Lung (tissue), 12 donors: ENCODE data around the gene ACSF3. TPM values are rescaled to one million over a fixed set of nuclear protein-coding genes. Genes with fewer than 3 reads are reported as not detected.
"Not testable (repeated sequence)": the region's sequence is repeated elsewhere in the genome, so short reads cannot be mapped to it uniquely, and the experiment has no call there.

Experiments
- ATAC-seq: fragments of 200-7000 bp; cut with Tn5 transposase; one replicate; pipeline ENCODE4 v1.9.1; 2020; ENCODE audit warnings: moderate number of reproducible peaks; ENCODE audit not compliant: insufficient read depth, low FRiP score
- DNase-seq, 3 donors: peaks; one replicate each; pipeline ENCODE4 v3.0.0-alpha.2; 2013 to 2017
- H3K27ac ChIP-seq, 2 donors: one replicate each; pipeline ENCODE4 v1.5.1; 2013; ENCODE audit warnings: mild to moderate bottlenecking in 2 of 2, moderate library complexity in 2 of 2, control low read depth in 1 of 2, inconsistent platforms in 1 of 2, low read depth in 1 of 2, low read length in 1 of 2
- H3K27me3 ChIP-seq, 3 donors: one replicate each; pipeline ENCODE4 v1.5.1; 2013; ENCODE audit warnings: low read length in 2 of 3; ENCODE audit not compliant: control insufficient read depth in 3 of 3, insufficient read depth in 3 of 3
- H3K36me3 ChIP-seq, 4 donors: one replicate each; pipeline ENCODE4 v1.5.1; 2013; ENCODE audit warnings: low read length in 4 of 4, mild to moderate bottlenecking in 1 of 4, moderate library complexity in 1 of 4; ENCODE audit not compliant: control insufficient read depth in 4 of 4, insufficient read depth in 4 of 4
- H3K4me1 ChIP-seq, 5 donors: one replicate each; pipeline ENCODE4 v1.5.1; 2013; ENCODE audit warnings: low read length in 5 of 5, mild to moderate bottlenecking in 2 of 5, moderate library complexity in 1 of 5; ENCODE audit not compliant: control insufficient read depth in 5 of 5, insufficient read depth in 5 of 5
- H3K4me3 ChIP-seq: one replicate; pipeline ENCODE4 v1.5.1; 2013; ENCODE audit warnings: mild to moderate bottlenecking, control low read depth, moderate library complexity
- H3K9ac ChIP-seq, 2 donors: one replicate each; pipeline ENCODE4 v1.5.1; 2013; ENCODE audit warnings: low read length in 2 of 2, control low read depth in 1 of 2; ENCODE audit not compliant: insufficient read depth in 1 of 2
- H3K9me3 ChIP-seq, 4 donors: one replicate each; pipeline ENCODE4 v1.5.1; 2013; ENCODE audit warnings: low read length in 3 of 4, mild to moderate bottlenecking in 1 of 4, moderate library complexity in 1 of 4; ENCODE audit not compliant: control insufficient read depth in 4 of 4, insufficient read depth in 3 of 4
- CTCF ChIP-seq: IDR thresholded peaks from 2 replicates; pipeline ENCODE4 v1.5.1; 2012; ENCODE audit warnings: mild to moderate bottlenecking; ENCODE audit errors: control extremely low read depth, extremely low read depth
- whole genome bisulfite sequencing, 2 donors: extraction: QIAGEN DNeasy Blood & Tissue Kit; methylation state at CpG; one replicate each; pipeline ENCODE4 v1.1.7; 2013; 5-methylcytosine and 5-hydroxymethylcytosine counted together
- polyA plus RNA-seq, 2 donors: library from polyadenylated mRNA; stranded (reverse); fragments of 200-250 nt; gene quantifications; one replicate each; pipeline ENCODE4 v1.2.1, GENCODE V29; 2013
- total RNA-seq, 2 donors: library from RNA; depleted of rRNA in 1 of 2; stranded (reverse); fragments of >200 nt in 1 of 2; gene quantifications; one replicate each; pipeline ENCODE4 v1.2.1, GENCODE V29; 2014 to 2021
- donor health status: control.
- donor health status: control.
- donor health status: Bipolar disorder and iron deficiency.
- donor health status: healthy.
- donor health status: DM: yes; HTN: yes; CAD: no.

ACSF3 gene
- total and polyA plus RNA-seq, 4 donors: 17.4 to 33.6 (median 31.2) TPM

- H3K27me3 ChIP-seq: peaks cover 0 to 4% (median 0%) of the 10 kb centered on the region in 3 donors
- H3K36me3 ChIP-seq: no peaks in the 10 kb centered on the region
- no peak for DNase-seq
- TF ChIP-seq CTCF: no peak
- no peaks in the 10 kb centered on the region for H3K9me3 ChIP-seq
- H3K27ac ChIP-seq: no peak overlapping the region
- no peak overlapping the region for H3K9ac ChIP-seq
- no peak overlapping the region for H3K4me3 ChIP-seq
- peaks cover 0 to 6% (median 0%) of the 10 kb centered on the region in 5 donors for H3K4me1 ChIP-seq
- ATAC-seq: no peak
- 72 to 82% methylated on average over 9 of the region's 9 CpGs for WGBS, 2 donors
These were observed 91.0 kb downstream of the ACSF3 start for GRCh38 chr16:89184677-89184932.

- peak in 2 of 3 donors; percentile 50 to 51 for DNase-seq
- 69 to 81% methylated on average over 47 to 48 of the region's 48 CpGs for WGBS, 2 donors
- H3K27ac ChIP-seq: no peak overlapping the region
These were observed 91.5 kb downstream of the ACSF3 start for GRCh38 chr16:89184933-89185794.

GRCh38 chr16:89185887-89186592, 92.4 kb downstream of the ACSF3 start:
- H3K27me3 ChIP-seq, H3K36me3 ChIP-seq, H3K9me3 ChIP-seq, ATAC-seq, H3K4me3 ChIP-seq, H3K4me1 ChIP-seq, DNase-seq, H3K9ac ChIP-seq, H3K27ac ChIP-seq: not testable (repeated sequence)
- WGBS, 2 donors: 93 to 94% methylated on average over 29 to 30 of the region's 30 CpGs

More at GRCh38 chr16:89184933-89185794, 91.5 kb downstream of the ACSF3 start:
- no peaks in the 10 kb centered on the region for H3K9me3 ChIP-seq
- no peaks in the 10 kb centered on the region for H3K36me3 ChIP-seq
- H3K4me1 ChIP-seq: peaks cover 0 to 2% (median 0%) of the 10 kb centered on the region in 5 donors
- H3K9ac ChIP-seq: no peak overlapping the region
- no peak overlapping the region for H3K4me3 ChIP-seq
- H3K27me3 ChIP-seq: peaks cover 0 to 4% (median 0%) of the 10 kb centered on the region in 3 donors
- TF ChIP-seq CTCF: no peak
- no peak for ATAC-seq

GRCh38 chr16:89186593-89187031, 93.0 kb downstream of the ACSF3 start:
- not testable (repeated sequence) for H3K4me3 ChIP-seq, DNase-seq, H3K4me1 ChIP-seq, H3K9ac ChIP-seq, ATAC-seq, H3K27ac ChIP-seq, H3K9me3 ChIP-seq, H3K36me3 ChIP-seq
- 92 to 94% methylated on average over 20 of the region's 20 CpGs for WGBS, 2 donors
- H3K27me3 ChIP-seq: peaks cover 0 to 12% (median 3%) of the 10 kb centered on the region in 3 donors
